ENCODE measurements around the gene PRKAG2. TPM values are rescaled to one million over a fixed set of nuclear protein-coding genes. Genes with fewer than 3 reads are reported as not detected.

The PRKAG2 gene
- total and polyA plus RNA-seq, 2 of the 8 experiments (the other 6 are each of a cell fraction or from before 2014, with no cell fraction given), result 7.5 to 18.1 TPM

DNA sequence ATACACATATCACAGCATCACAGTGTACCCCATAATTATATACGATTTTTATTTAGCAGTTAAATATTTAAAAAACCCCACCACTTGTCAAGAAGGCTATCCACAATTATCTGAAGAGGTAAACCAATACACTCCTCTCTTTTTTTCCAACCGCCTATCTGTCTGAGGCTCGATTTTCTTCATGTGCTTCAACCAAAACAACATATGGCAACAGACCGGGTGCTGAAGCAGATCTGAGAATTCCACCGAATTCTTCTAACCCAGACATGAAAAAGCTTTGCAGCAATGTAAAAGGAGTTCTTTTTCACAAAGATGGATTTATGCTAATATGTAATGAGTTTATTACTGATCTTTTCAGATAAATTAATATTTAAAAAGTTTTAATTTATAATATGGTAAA lies 224.8 kb downstream of the PRKAG2 start:
- no peak for DNase-seq (ENCODE audit: low read depth in 1 of 2, low spot score in 2 of 2)
- POLR2A ChIA-PET (ENCODE audit: partially characterized antibody), result no interaction called here
- TF ChIP-seq CHD2 (IDR thresholded peaks at IDR 0.05; ENCODE audit: low read length), result no peak
- TF ChIP-seq ZNF274 (IDR thresholded peaks at IDR 0.05; ENCODE audit: borderline replicate concordance, extremely low read depth, low read length), result no peak
- no peak for TF ChIP-seq POLR2AphosphoS5 (IDR thresholded peaks at IDR 0.05; ENCODE audit: low read depth, low read length)
- TF ChIP-seq EGR1 (IDR thresholded peaks at IDR 0.05; ENCODE audit: borderline replicate concordance, low read depth, low read length), result no peak
- no peak for TF ChIP-seq RAD21 (IDR thresholded peaks at IDR 0.05 in 1 of 2, conservative IDR thresholded peaks at IDR 0.05 in 1 of 2; ENCODE audit: low read depth in 2 of 2, low read length in 2 of 2)
- no peak for TF ChIP-seq KDM4A (IDR thresholded peaks at IDR 0.05; ENCODE audit: low read depth, low read length, severe bottlenecking)
- TF ChIP-seq, protein P1, sequence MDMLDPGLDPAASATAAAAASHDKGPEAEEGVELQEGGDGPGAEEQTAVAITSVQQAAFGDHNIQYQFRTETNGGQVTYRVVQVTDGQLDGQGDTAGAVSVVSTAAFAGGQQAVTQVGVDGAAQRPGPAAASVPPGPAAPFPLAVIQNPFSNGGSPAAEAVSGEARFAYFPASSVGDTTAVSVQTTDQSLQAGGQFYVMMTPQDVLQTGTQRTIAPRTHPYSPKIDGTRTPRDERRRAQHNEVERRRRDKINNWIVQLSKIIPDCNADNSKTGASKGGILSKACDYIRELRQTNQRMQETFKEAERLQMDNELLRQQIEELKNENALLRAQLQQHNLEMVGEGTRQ (IDR thresholded peaks at IDR 0.05; ENCODE audit: low read length), result no peak
- TF ChIP-seq POU5F1 (IDR thresholded peaks at IDR 0.05; ENCODE audit: low read depth, low read length), result no peak
- TF ChIP-seq SUZ12 (IDR thresholded peaks at IDR 0.05; ENCODE audit: low read length), result no peak
- TF ChIP-seq, protein P2, sequence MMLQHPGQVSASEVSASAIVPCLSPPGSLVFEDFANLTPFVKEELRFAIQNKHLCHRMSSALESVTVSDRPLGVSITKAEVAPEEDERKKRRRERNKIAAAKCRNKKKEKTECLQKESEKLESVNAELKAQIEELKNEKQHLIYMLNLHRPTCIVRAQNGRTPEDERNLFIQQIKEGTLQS (IDR thresholded peaks at IDR 0.05; ENCODE audit: insufficient read depth, low read depth, low read length), result no peak
- no peak for TF ChIP-seq POLR2A (IDR thresholded peaks at IDR 0.05; ENCODE audit: control extremely low read depth in 1 of 2, low read depth in 2 of 2, low read length in 2 of 2)
- TF ChIP-seq NANOG (IDR thresholded peaks at IDR 0.05; ENCODE audit: insufficient read depth, low read depth, low read length, poor library complexity, severe bottlenecking), result no peak
- TF ChIP-seq SIRT6 (IDR thresholded peaks at IDR 0.05; ENCODE audit: low read length), result no peak

More for the DNA sequence above, 224.8 kb downstream of the PRKAG2 start:
- no peak overlapping the region for H4K8ac ChIP-seq (ENCODE audit: extremely low read depth, insufficient read depth, low read length)
- no peaks in the 10 kb centered on the region for H3K36me3 ChIP-seq (ENCODE audit: control insufficient read depth in 2 of 4, insufficient read depth in 4 of 4, low read length in 3 of 4)
- no peak overlapping the region for H2AFZ ChIP-seq (ENCODE audit: low read length)
- H4K5ac ChIP-seq (ENCODE audit: insufficient read length, low read depth, low read length), result no peak overlapping the region
- H3K79me2 ChIP-seq (ENCODE audit: control insufficient read depth in 1 of 2, insufficient read depth in 2 of 2, low read length in 2 of 2), result no peaks in the 10 kb centered on the region
- H2AK5ac ChIP-seq (ENCODE audit: low read depth, low read length), result no peak overlapping the region
- no peaks in the 10 kb centered on the region for H3K4me1 ChIP-seq (replicated peaks in 1 of 4; ENCODE audit: control insufficient read depth in 3 of 4, insufficient read depth in 4 of 4, low read length in 3 of 4)
- H4K20me1 ChIP-seq (replicated peaks in 1 of 2; ENCODE audit: control insufficient read depth in 1 of 2, insufficient read depth in 2 of 2, low read length in 2 of 2), result no peaks in the 10 kb centered on the region
- no peak overlapping the region for H4K91ac ChIP-seq (replicated peaks; ENCODE audit: insufficient read length, low read length)
- H3K23ac ChIP-seq (ENCODE audit: insufficient read length), result no peak overlapping the region
- no peak overlapping the region for H3K18ac ChIP-seq (ENCODE audit: extremely low read depth, low read length)
- no peak overlapping the region for H3K27ac ChIP-seq (ENCODE audit: low read depth, low read length)
- H3K4ac ChIP-seq (replicated peaks; ENCODE audit: insufficient read length, low read depth, low read length), result no peak overlapping the region
- H3K79me1 ChIP-seq (ENCODE audit: low read depth, low read length), result no peaks in the 10 kb centered on the region
- FAIRE-seq, result no peak
- H3K4me2 ChIP-seq (ENCODE audit: insufficient read depth in 1 of 2, low read depth in 2 of 2, low read length in 2 of 2), result no peak overlapping the region
- no peak overlapping the region for H2BK20ac ChIP-seq (ENCODE audit: low read length)
- WGBS, 2 experiments (ENCODE audit: extremely low coverage in 1 of 2, insufficient coverage in 1 of 2, insufficient read length in 1 of 2, insufficient replicate concordance in 2 of 2, low coverage in 1 of 2, low lambda C conversion rate in 2 of 2, missing lambda C conversion rate in 1 of 2), result 95% methylated on average over 5 of the region's 5 CpGs; no CpG with 5 or more reads in 1 of the 2 experiments
- H3K23me2 ChIP-seq (ENCODE audit: low read depth, low read length), result no peaks in the 10 kb centered on the region
- H3K27me3 ChIP-seq (replicated peaks in 1 of 4; ENCODE audit: control insufficient read depth in 3 of 4, extremely low read depth in 1 of 4, insufficient read depth in 3 of 4, low read length in 3 of 4), result no peaks in the 10 kb centered on the region; a peak in 1 of 7 replicates
- no peak overlapping the region for H2BK120ac ChIP-seq (replicated peaks; ENCODE audit: low read depth, low read length)
- no peak overlapping the region for H2BK12ac ChIP-seq (ENCODE audit: low read depth, low read length)
- H3K14ac ChIP-seq (ENCODE audit: insufficient read length), result no peak overlapping the region
- no peak overlapping the region for H2BK15ac ChIP-seq (ENCODE audit: low read length)
- no peak overlapping the region for H2BK5ac ChIP-seq (ENCODE audit: low read depth, low read length)
- no peak overlapping the region for H3K56ac ChIP-seq (replicated peaks; ENCODE audit: insufficient read length, low read depth, low read length)
- no peak overlapping the region for H3K9ac ChIP-seq (replicated peaks in 1 of 4; ENCODE audit: extremely low read depth in 1 of 4, low read depth in 3 of 4, low read length in 3 of 4)
- CTCF ChIA-PET (ENCODE audit: partially characterized antibody), result interaction anchor here (1.2 to 1.4 kb wide), 2 partner anchors 9 to 32 kb away, joined by 3 to 4 read pairs; no protein-coding TSS in a partner anchor
- no peaks in the 10 kb centered on the region for H3K9me3 ChIP-seq (ENCODE audit: insufficient read depth in 2 of 2, low read depth in 1 of 2, low read length in 1 of 2)
- H3K4me3 ChIP-seq (ENCODE audit: extremely low read depth in 1 of 4, insufficient read depth in 2 of 4, low read depth in 3 of 4, low read length in 4 of 4), result no peak overlapping the region

Data from H1 (cell line).